GM23338 (cell line): ENCODE measurements around the gene PMEL.

Experiments used
- CREB1 ChIP-seq: fragments of 250-450 bp; sonication (Bioruptor Pico); IDR thresholded peaks from 2 replicates; pipeline ENCODE4 v1.5.0; 2020; ENCODE audit warnings: low read depth, mild to moderate bottlenecking, moderate library complexity
- POLR2AphosphoS5 ChIP-seq: IDR thresholded peaks from 2 replicates; pipeline ENCODE4 v1.6.1; 2016; ENCODE audit warnings: antibody characterized with exemption, low read depth
- REST ChIP-seq: IDR thresholded peaks from one replicate; pipeline ENCODE4 v1.6.1; 2018; ENCODE audit warnings: antibody characterized with exemption; ENCODE audit not compliant: unreplicated experiment
- ZNF331 ChIP-seq: fragments of 250-450 bp; sonication (Bioruptor Pico); IDR thresholded peaks from 2 replicates; pipeline ENCODE4 v1.5.0; 2020; ENCODE audit warnings: low read depth, mild to moderate bottlenecking, moderate library complexity
- ZNF462 ChIP-seq: fragments of 250-450 bp; sonication (Bioruptor Pico); IDR thresholded peaks from 2 replicates; pipeline ENCODE4 v1.5.0; 2020; ENCODE audit warnings: mild to moderate bottlenecking, moderate library complexity
- TF ChIP-seq, protein P1 (sequence below), 2 experiments: fragments of 200-600 bp in 1 of 2; sonication (generic) in 1 of 2; conservative IDR thresholded peaks; 2 replicates each; pipeline versions ENCODE4 v1.5.1 to v1.6.1; 2016 to 2017; ENCODE audit warnings: antibody characterized with exemption in 2 of 2, low read depth in 2 of 2, mild to moderate bottlenecking in 2 of 2, moderate library complexity in 1 of 2

- no peak for TF ChIP-seq POLR2AphosphoS5
- TF ChIP-seq ZNF331 = no peak
- TF ChIP-seq, protein P1, sequence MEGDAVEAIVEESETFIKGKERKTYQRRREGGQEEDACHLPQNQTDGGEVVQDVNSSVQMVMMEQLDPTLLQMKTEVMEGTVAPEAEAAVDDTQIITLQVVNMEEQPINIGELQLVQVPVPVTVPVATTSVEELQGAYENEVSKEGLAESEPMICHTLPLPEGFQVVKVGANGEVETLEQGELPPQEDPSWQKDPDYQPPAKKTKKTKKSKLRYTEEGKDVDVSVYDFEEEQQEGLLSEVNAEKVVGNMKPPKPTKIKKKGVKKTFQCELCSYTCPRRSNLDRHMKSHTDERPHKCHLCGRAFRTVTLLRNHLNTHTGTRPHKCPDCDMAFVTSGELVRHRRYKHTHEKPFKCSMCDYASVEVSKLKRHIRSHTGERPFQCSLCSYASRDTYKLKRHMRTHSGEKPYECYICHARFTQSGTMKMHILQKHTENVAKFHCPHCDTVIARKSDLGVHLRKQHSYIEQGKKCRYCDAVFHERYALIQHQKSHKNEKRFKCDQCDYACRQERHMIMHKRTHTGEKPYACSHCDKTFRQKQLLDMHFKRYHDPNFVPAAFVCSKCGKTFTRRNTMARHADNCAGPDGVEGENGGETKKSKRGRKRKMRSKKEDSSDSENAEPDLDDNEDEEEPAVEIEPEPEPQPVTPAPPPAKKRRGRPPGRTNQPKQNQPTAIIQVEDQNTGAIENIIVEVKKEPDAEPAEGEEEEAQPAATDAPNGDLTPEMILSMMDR (conservative IDR thresholded peaks at IDR 0.05; ENCODE audit: low read depth in 2 of 2) = no peak
- TF ChIP-seq CREB1 = no peak
- no peak for TF ChIP-seq ZNF462
- no peak for TF ChIP-seq REST
These were observed 6.6 kb upstream of the PMEL start for GRCh38 chr12:55972456-55972855.
